Activated CD8-positive, alpha-beta memory T cell treated with anti-CD3 and anti-CD28 coated beads, Interleukin-2, amount 50 U/mL, for 48 hours (primary cell): ENCODE data around the gene JTB.

ENCODE experiments used
- DNase-seq: peaks from one replicate; pipeline ENCODE4 v3.0.0-alpha.2; 2020

Gene JTB

DNA sequence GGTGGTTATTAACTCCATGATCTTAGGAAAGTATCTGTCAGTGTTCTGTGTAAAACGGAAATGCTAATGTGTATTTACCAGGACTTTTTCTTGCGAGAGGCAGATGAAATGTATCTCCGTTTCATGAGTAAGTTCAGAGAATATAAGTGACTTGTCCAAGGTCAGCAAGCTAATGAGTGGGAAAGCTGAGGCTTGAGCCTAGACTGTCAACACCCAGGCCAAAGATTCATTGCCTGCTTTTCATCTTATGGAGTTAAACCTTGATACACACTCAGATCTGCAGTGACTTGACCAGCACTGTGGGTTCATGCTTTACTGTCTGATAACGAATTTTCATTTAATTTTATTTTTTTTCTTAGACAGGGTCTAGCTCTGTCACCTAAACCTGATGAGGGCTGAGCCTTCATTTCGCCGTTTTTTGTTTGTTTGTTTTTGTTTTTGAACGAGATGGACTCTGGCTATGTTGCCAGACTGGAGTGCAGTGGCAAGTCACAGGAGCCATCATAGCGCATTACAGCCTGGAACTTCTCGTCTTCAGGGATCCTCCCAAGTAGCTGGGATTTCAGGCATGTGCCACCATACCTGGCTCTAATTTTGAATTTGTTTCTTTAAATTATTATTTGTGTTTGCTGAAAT lies 918 bp upstream of the JTB start:
- DNase-seq = no peak

- DNase-seq = no peak
Measured at GRCh38 chr1:153976819-153977249, 640 bp downstream of the JTB start.

GRCh38 chr1:153973525-153973924 lies 3.9 kb downstream of the JTB start:
- no peak for DNase-seq

- no peak for DNase-seq
Measured at GRCh38 chr1:153973071-153973470, 4.4 kb downstream of the JTB start.

GRCh38 chr1:153970346-153970745 lies 7.1 kb downstream of the JTB start:
- DNase-seq = no peak

DNA sequence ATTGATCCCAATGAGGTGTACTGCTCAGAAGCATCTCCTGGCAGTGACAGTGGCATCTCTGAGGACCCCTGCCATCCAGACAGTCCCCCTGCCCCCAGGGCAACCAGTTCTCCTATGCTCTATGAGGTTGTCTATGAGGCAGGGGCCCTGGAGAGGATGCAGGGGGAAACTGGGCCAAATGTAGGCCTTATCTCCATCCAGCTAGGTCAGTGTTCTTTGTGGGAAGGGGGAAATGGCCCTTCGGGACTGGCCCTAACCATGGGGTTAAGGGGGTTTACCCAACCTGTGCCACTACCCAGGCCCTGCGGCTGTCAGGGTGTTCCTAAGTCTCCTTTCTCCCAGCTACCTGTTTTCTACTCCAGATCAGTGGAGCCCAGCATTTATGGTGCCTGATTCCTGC lies 8.5 kb downstream of the JTB start:
- no peak for DNase-seq

GRCh38 chr1:153968408-153968807 lies 9.1 kb downstream of the JTB start:
- no peak for DNase-seq

DNA sequence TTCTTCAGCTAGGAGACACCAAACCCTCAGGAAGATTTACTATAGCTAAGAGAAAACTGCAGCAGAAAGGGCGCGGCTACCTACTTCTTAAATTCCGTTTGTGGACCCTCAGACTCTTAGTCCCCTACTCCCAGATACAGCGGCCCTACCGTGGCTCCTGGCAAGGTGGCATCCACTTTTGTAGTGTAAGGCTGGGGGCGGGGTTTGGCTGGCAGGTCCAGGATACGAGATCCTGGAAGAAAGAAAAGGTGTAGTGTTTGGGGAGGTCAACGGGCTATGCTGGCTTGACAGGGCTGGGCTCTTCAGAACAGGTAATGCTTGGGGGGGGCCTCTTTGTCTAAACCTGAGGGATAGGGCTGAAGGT lies 9.5 kb downstream of the JTB start:
- DNase-seq = no peak

GRCh38 chr1:153967107-153967999 lies 10.1 kb downstream of the JTB start, which contains the start of gene CREB3L4:
TSS of gene CREB3L4 (plus strand) at chr1:153967902. CDS start at chr1:153968526, 624 bp downstream.
- DNase-seq = peak; percentile 86

GRCh38 chr1:153963850-153964331 lies 13.6 kb downstream of the JTB start:
- no peak for DNase-seq

- DNase-seq = peak; percentile 95
Measured at GRCh38 chr1:153963030-153963849, 14.2 kb downstream of the JTB start, which contains the start of gene SLC39A1. TSS of gene SLC39A1 (minus strand) at chr1:153963537. CDS start at chr1:153962715, 822 bp downstream.

- no peak for DNase-seq
Measured at GRCh38 chr1:153962088-153963029, 15.1 kb downstream of the JTB start.

DNA sequence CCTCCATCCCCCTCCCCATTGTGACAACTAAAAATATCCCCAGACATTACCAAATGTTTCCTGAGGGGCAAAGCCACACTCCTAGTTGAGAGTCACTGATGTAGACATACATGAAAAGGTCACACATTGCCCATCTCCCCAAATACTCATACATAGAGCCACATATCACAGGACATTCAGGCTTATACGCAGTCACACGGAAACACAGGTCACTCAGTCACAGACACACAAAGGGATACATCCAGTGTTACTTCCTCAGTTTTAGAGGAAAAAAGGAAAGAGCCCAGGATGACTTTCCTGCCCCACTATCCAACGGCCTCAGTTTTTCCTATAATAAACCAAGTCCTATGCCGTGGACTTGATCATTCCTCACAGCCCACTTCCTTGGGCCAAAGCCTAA lies 16.1 kb downstream of the JTB start:
- DNase-seq = no peak

- no peak for DNase-seq
Measured at GRCh38 chr1:153960206-153960605, 17.3 kb downstream of the JTB start.

- no peak for DNase-seq
Measured at GRCh38 chr1:153959454-153959853, 18.0 kb downstream of the JTB start.

DNA sequence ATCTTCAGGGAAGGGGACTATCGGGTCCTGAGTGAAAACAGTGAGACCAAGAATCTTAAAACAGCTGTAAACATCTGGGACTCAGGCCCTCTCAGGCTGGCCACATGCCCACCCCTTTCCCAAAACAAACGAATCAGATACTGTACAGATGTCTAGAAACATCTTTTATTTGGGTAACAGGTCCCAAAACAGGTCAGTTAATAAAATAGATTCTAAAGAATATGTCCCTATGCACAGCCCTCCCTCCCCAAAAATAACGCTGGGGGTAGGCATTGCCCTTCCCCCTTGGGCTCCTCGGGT lies 18.6 kb downstream of the JTB start:
- DNase-seq = no peak

DNA sequence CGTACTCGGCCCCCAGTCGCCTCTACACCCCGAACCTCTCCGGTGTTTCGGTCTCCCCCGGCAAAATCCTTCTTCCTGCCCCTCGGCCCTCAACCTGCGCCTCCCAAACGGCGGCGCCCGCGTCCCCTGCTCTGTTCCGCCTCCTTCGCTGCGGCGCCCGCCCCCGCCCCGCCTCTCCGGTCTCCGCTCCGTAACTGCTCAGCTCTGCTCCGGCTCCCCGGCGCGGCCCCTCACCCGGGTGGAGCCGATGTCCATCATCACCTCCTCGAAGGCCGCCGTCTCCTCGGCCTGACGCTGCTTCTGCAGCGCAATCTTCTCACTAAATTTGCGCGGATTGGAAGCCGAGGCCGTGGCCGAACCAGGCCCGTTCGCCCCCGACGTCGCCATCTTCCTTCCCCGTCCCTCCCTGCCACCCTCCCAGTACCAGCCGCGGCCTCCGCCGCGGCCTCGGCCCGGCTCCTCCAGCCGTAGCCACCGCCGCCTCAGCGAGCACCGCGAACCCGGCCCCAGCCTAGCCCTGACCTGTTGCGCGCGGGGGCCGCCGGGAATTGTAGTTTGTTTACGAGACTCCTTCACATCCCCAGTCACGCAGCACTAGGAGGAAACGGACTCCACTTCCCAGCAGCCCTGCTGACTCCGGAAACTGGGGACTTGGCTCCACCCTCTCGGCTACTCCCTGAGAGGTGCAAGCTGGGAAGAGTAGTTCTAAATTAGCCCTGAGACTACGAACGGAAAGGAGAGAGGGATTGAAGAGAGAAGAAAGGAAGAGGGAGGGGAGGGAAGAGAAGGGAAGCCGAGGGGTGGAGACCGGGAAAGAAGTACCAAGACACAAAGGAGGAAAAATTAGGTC lies 19.1 kb downstream of the JTB start, which contains the start of gene CRTC2:
TSS of gene CRTC2 (minus strand) at position 502 of the 850 bp plus-strand sequence. CDS start at position 387, 115 bp downstream.
- peak; percentile 96 for DNase-seq

DNA sequence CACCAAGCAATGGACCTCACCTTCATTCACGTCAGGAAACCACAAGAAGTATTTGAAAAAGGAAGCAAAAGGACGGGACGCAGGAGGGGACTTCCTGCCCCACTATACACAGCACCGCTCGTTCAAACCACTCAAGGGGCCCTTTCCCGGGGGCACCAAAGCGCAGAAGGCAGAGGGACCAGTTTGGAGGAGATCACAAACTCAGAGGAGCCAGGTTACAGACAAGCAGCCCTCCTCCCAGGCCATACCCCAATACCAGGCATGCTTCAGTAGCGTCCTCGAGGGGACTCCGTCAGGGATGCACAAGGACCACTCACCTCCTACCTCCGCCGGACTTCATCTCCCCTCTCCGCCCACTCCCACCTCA lies 19.7 kb downstream of the JTB start:
- DNase-seq = peak; percentile 72

- DNase-seq = no peak
Measured at GRCh38 chr1:153956997-153957715, 20.3 kb downstream of the JTB start.

DNA sequence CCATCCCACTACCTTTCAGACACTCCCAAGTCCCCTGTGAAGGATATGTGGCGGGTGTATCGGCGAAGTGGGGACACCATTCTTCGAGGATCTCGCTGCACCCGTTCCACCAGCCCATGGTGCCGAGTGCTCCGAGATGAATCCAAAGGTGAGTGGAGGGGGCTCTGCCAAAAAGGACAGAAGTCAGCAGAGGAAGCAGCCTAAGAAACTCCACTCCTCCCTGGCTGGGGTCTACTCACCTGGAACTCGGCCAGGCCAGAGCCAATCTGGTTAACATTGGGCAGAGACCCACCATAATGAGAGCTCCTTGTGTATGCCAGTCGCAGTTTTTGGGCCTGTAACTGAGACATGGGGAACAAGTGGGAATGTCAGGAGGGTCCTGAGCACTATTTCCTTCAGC lies 22.6 kb downstream of the JTB start:
- no peak for DNase-seq
